ENCODE data around the gene BCDIN3D. TPM values are rescaled to one million over a fixed set of nuclear protein-coding genes. Genes with fewer than 3 reads are reported as not detected.

Gene BCDIN3D
- total and polyA plus RNA-seq, 2 of the 8 experiments (the other 6 are each of a cell fraction or from before 2014, with no cell fraction given), result 1.6 to 2.4 TPM

DNA sequence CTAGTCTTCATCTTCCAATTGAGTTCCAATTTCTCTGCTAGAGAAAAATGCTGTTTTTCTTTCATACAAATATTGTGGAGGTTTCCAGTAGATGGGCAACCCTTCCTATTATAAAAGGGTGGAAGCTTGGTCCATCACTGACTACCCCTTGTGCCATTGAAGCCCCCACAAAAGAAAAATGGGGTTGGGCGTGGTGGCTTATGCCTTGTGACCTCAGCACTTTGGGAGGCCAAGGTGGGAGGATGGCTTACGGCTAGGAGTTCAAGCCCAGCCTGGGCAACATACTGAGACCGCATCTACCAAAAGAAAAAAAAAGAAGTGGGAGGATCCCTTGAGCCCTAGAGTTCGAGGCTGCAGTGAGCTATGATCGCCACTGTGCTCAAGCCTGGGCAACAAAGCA lies 37.5 kb downstream of the BCDIN3D start:
- H2BK5ac ChIP-seq (ENCODE audit: low read depth, low read length), result no peak overlapping the region
- no peaks in the 10 kb centered on the region; the same call in 1 of the 2 replicates for H3K23me2 ChIP-seq (ENCODE audit: low read depth, low read length)
- H4K20me1 ChIP-seq (replicated peaks in 1 of 2; ENCODE audit: control insufficient read depth in 1 of 2, insufficient read depth in 2 of 2, low read length in 2 of 2), result peaks cover 4 to 10% of the 10 kb centered on the region in 2 experiments
- no peak overlapping the region for H3K9ac ChIP-seq (replicated peaks in 1 of 4; ENCODE audit: extremely low read depth in 1 of 4, low read depth in 3 of 4, low read length in 3 of 4)
- no peak overlapping the region for H3K4me2 ChIP-seq (ENCODE audit: insufficient read depth in 1 of 2, low read depth in 2 of 2, low read length in 2 of 2)
- no peak overlapping the region for H2BK12ac ChIP-seq (ENCODE audit: low read depth, low read length)
- no peak overlapping the region for H2AK5ac ChIP-seq (ENCODE audit: low read depth, low read length)
- H3K18ac ChIP-seq (ENCODE audit: extremely low read depth, low read length), result no peak overlapping the region
- no peak overlapping the region for H3K4ac ChIP-seq (replicated peaks; ENCODE audit: insufficient read length, low read depth, low read length)
- no peak overlapping the region for H4K8ac ChIP-seq (ENCODE audit: extremely low read depth, insufficient read depth, low read length)
- CTCF ChIA-PET (ENCODE audit: partially characterized antibody), result interaction anchor here (0.7 to 3.5 kb wide), 7 partner anchors 10 to 41 kb away, joined by 3 to 27 read pairs (median 4); no protein-coding TSS in a partner anchor
- no peak overlapping the region for H3K4me3 ChIP-seq (ENCODE audit: extremely low read depth in 1 of 4, insufficient read depth in 2 of 4, low read depth in 3 of 4, low read length in 4 of 4)
- no peak overlapping the region for H2BK15ac ChIP-seq (ENCODE audit: low read length)
- no peak for DNase-seq (ENCODE audit: low read depth in 1 of 2, low spot score in 2 of 2)
- no peak overlapping the region for H2AFZ ChIP-seq (ENCODE audit: low read length)
- peaks cover 0 to 34% (median 8%) of the 10 kb centered on the region in 4 experiments; a peak in 6 of 8 replicates for H3K36me3 ChIP-seq (ENCODE audit: control insufficient read depth in 2 of 4, insufficient read depth in 4 of 4, low read length in 3 of 4)
- H3K56ac ChIP-seq (replicated peaks; ENCODE audit: insufficient read length, low read depth, low read length), result no peak overlapping the region
- H3K79me1 ChIP-seq (ENCODE audit: low read depth, low read length), result peaks cover 5% of the 10 kb centered on the region; the same call in 1 of the 2 replicates
- no peak overlapping the region for H2BK20ac ChIP-seq (ENCODE audit: low read length)
- H3K79me2 ChIP-seq (ENCODE audit: control insufficient read depth in 1 of 2, insufficient read depth in 2 of 2, low read length in 2 of 2), result peaks cover 0 to 15% of the 10 kb centered on the region in 2 experiments; a peak in 1 of 4 replicates
- no peak overlapping the region for H3K14ac ChIP-seq (ENCODE audit: insufficient read length)
- no peak overlapping the region for H3K23ac ChIP-seq (ENCODE audit: insufficient read length)
- no peak overlapping the region for H4K91ac ChIP-seq (replicated peaks; ENCODE audit: insufficient read length, low read length)
- H3K27me3 ChIP-seq (replicated peaks in 1 of 4; ENCODE audit: control insufficient read depth in 3 of 4, extremely low read depth in 1 of 4, insufficient read depth in 3 of 4, low read length in 3 of 4), result no peaks in the 10 kb centered on the region
- H3K4me1 ChIP-seq (replicated peaks in 1 of 4; ENCODE audit: control insufficient read depth in 3 of 4, insufficient read depth in 4 of 4, low read length in 3 of 4), result peaks cover 12 to 22% (median 18%) of the 10 kb centered on the region in 4 experiments
- 90% methylated on average over 5 of the region's 5 CpGs; no CpG with 5 or more reads in 1 of the 2 experiments for WGBS, 2 experiments (ENCODE audit: extremely low coverage in 1 of 2, insufficient coverage in 1 of 2, insufficient read length in 1 of 2, insufficient replicate concordance in 2 of 2, low coverage in 1 of 2, low lambda C conversion rate in 2 of 2, missing lambda C conversion rate in 1 of 2)
- FAIRE-seq, result no peak
- H3K9me3 ChIP-seq (ENCODE audit: insufficient read depth in 2 of 2, low read depth in 1 of 2, low read length in 1 of 2), result no peaks in the 10 kb centered on the region
- no peak overlapping the region for H4K5ac ChIP-seq (ENCODE audit: insufficient read length, low read depth, low read length)
- no peak overlapping the region for H3K27ac ChIP-seq (ENCODE audit: low read depth, low read length)
- H2BK120ac ChIP-seq (replicated peaks; ENCODE audit: low read depth, low read length), result no peak overlapping the region
- POLR2A ChIA-PET (ENCODE audit: partially characterized antibody), result interaction anchor here (0.9 to 1.6 kb wide), 5 partner anchors 9 to 64 kb away, joined by 3 to 7 read pairs (median 4); partner anchors contain the start of gene TMBIM6
- TF ChIP-seq, protein P1, sequence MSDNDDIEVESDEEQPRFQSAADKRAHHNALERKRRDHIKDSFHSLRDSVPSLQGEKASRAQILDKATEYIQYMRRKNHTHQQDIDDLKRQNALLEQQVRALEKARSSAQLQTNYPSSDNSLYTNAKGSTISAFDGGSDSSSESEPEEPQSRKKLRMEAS (IDR thresholded peaks at IDR 0.05), result no peak
- TF ChIP-seq, protein P2, sequence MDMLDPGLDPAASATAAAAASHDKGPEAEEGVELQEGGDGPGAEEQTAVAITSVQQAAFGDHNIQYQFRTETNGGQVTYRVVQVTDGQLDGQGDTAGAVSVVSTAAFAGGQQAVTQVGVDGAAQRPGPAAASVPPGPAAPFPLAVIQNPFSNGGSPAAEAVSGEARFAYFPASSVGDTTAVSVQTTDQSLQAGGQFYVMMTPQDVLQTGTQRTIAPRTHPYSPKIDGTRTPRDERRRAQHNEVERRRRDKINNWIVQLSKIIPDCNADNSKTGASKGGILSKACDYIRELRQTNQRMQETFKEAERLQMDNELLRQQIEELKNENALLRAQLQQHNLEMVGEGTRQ (IDR thresholded peaks at IDR 0.05; ENCODE audit: low read length), result no peak
- TF ChIP-seq NRF1 (IDR thresholded peaks at IDR 0.05; ENCODE audit: low read depth, low read length) (no peak), RFX5 (IDR thresholded peaks at IDR 0.05; ENCODE audit: borderline replicate concordance, low read depth, low read length) (no peak), NANOG (IDR thresholded peaks at IDR 0.05; ENCODE audit: insufficient read depth, low read depth, low read length, poor library complexity, severe bottlenecking) (no peak), PHF8 (conservative IDR thresholded peaks at IDR 0.05; ENCODE audit: low read depth, low read length) (no peak), SUZ12 (IDR thresholded peaks at IDR 0.05; ENCODE audit: low read length) (no peak)
- TF ChIP-seq, protein P3, sequence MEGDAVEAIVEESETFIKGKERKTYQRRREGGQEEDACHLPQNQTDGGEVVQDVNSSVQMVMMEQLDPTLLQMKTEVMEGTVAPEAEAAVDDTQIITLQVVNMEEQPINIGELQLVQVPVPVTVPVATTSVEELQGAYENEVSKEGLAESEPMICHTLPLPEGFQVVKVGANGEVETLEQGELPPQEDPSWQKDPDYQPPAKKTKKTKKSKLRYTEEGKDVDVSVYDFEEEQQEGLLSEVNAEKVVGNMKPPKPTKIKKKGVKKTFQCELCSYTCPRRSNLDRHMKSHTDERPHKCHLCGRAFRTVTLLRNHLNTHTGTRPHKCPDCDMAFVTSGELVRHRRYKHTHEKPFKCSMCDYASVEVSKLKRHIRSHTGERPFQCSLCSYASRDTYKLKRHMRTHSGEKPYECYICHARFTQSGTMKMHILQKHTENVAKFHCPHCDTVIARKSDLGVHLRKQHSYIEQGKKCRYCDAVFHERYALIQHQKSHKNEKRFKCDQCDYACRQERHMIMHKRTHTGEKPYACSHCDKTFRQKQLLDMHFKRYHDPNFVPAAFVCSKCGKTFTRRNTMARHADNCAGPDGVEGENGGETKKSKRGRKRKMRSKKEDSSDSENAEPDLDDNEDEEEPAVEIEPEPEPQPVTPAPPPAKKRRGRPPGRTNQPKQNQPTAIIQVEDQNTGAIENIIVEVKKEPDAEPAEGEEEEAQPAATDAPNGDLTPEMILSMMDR (IDR thresholded peaks at IDR 0.05; ENCODE audit: control extremely low read depth in 1 of 3, insufficient read depth in 1 of 3, low read depth in 1 of 3, low read length in 3 of 3), result no peak

Data from H1 (cell line).